Effector CD4-positive, alpha-beta T cell (primary cell): ENCODE results near the gene ZNF785.
A peak's percentile ranks its signal among the peaks of the same experiment; 100 is the strongest.
"Not testable (repeated sequence)": the region's sequence is repeated elsewhere in the genome, so short reads cannot be mapped to it uniquely, and the experiment has no call there.

Experiments used
- DNase-seq: peaks from one replicate; pipeline ENCODE4 v3.0.0-alpha.2; 2020

Gene ZNF785

GRCh38 chr16:30602616-30603277 is 17.2 kb upstream of the ZNF785 start:
- DNase-seq = no peak

DNA sequence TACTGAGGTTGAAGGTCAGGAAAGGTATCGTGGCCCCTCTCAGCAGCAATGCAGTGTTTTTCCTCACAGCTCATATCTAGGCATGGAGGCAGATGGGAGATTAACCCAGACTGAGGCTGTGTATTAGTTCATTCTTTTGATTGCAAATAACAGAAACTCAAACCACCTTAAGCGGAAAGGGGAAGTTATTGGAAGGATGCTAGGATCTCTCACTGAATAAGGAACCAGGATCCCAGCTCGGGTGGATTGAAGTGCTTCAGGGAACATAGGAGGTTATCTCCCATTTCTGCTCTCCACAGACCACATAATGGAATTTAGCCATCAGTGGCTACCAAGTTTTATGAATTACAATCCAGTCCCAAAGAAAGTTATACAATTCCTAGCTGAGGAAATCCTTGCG is 16.5 kb upstream of the ZNF785 start:
- no peak for DNase-seq

DNA sequence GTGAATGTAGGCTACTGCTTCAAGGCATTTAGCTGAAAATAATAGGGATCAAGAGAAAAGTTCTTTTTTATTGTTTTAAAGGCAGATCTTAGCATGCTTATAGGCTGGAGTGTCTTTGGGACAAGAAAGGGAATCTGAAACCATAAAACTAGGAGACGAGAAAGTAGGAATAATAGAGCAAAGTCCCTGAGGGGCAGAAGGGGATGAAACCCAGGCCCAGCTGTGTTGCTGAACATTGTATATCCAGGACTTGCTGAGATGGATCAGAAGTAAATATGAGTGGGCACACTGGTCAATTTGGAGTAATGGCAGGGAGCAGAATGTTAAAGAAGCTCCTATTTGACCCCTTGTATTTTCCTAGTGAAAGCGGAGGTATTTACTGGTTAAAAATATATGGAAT is 15.4 kb upstream of the ZNF785 start:
- DNase-seq = no peak

DNA sequence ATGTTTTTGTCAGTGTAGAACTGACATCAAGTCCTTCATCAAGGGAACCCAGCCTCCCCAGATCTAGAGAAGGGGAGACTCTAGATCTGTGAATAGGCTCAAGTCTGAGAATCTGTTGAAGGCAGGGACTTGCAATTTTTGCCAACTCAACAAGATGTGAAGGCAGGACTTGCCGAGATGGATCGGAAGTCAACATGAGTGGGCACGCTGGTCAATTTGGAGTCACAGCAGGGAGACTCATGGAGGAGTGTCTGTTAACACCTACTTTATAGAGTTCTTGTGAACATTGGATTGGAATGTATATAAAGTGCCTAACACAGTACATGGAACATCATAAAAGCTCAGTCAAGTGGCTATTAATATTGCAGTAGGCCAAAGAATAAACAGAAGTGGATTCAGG is 14.7 kb upstream of the ZNF785 start:
- no peak for DNase-seq

DNA sequence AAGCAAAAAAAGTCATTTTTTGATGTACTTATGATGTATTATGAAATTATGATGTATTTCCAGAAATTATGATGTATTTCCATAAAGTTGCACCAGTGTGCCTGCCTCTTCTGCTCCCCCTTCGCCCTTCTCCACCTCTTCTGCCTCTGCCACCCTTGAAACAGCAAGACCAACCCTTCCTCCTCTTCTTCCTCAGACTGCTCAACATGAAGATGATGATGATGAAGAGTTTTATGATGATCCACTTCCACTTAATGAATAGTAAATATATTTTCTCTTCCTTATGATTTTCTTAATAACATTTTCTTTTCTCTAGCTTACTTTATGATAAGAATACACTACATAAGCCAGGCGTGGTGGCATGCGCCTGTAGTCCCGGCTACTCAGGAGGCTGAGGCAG is 7.4 kb upstream of the ZNF785 start:
- no peak for DNase-seq

GRCh38 chr16:30590869-30591268 is 5.4 kb upstream of the ZNF785 start:
- DNase-seq = not testable (repeated sequence)

DNA sequence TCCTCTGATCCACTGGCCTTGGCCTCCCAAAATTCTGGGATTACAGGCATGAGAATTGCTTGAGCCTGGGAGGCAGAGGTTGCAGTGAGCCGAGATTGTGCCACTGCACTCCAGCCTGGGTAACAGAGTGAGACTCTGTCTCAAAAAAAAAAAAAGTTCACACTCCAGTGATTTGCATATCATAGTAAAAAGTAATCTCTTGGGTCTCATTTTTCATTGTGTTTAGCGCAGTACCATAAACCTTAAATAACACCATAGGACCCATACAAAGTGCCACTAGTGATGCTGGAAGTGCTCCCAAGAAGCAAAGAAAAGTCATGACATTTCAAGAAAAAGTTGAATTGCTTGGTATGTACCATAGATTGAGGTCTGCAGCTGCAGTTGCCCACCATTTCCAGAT is 4.1 kb upstream of the ZNF785 start:
- DNase-seq = not testable (repeated sequence)

- no peak for DNase-seq
Measured at GRCh38 chr16:30588651-30589050, 3.2 kb upstream of the ZNF785 start.

GRCh38 chr16:30585022-30585399 is 486 bp downstream of the ZNF785 start:
- no peak for DNase-seq

- DNase-seq = no peak
Measured at GRCh38 chr16:30582611-30583340, 2.7 kb downstream of the ZNF785 start.

DNA sequence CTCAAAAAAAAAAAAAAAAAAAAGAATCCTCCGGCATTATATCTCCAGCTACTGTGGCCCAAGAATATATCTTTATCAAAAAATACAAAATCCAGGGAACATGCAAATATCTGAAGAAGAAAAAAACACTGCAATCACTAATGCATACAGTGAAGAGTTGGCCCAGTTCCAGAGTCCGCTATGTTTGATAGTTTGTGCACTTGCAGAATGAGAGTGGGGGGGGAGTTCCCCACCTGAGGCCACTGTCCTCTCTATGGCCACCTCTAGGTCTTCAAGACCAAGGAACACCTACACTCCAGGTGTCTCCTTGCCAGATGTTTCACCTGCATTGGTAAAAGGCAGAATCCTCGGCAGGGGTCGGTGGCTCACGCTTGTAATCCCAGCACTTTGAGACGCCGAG is 4.0 kb downstream of the ZNF785 start:
- no peak for DNase-seq

- no peak for DNase-seq
Measured at GRCh38 chr16:30574678-30575077, 10.8 kb downstream of the ZNF785 start.

GRCh38 chr16:30571445-30572322 is 13.8 kb downstream of the ZNF785 start, which contains the start of gene ZNF688:
Gene ZNF688 (minus strand): TSS chr16:30571714. CDS start chr16:30571629, 85 bp downstream.
- DNase-seq = peak; percentile 95

DNA sequence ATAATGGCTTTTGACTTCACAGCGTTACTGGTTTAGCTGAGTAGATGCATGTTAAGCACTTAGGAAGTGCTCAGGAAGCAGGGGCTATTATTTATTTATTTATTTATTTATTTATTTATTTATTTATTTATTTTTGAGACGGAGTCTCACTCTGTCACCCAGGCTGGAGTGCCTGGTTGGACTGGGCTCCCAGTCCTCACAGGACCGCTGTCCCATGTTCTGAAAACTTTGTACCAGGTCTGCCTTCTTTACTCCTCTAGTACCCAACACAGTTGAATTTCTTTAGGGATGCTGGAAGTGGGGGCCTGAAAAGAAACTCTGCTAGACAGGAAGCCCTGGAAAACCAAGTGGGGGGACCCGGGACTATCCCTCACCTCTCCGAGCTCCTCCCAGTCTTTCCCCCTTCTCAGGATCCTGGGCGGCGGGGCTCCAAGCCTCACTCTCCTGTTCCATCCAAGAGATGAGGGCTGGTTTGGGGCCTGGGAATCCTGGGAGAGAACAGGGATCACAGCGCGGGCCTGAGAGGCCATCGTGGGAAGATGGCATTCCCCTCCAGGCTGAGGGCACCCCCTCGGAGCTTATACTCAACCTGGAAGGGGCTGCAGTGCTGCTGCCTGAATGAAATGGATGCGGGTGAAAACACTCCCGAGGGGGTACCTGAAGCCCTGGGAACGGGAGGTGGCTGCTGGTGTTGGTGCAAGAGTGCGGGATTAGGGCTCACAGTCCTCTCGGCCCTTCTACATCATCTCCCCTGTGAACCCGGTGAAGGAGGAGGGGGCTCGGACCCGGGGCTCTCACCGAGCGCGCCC is 14.7 kb downstream of the ZNF785 start:
- no peak for DNase-seq

GRCh38 chr16:30569746-30570635 is 15.5 kb downstream of the ZNF785 start:
- no peak for DNase-seq

- DNase-seq = no peak
Measured at GRCh38 chr16:30569281-30569680, 16.2 kb downstream of the ZNF785 start.

- DNase-seq = peak; percentile 34
Measured at GRCh38 chr16:30567991-30568638, 17.4 kb downstream of the ZNF785 start.

GRCh38 chr16:30567160-30567990 is 18.1 kb downstream of the ZNF785 start:
- peak; percentile 51 for DNase-seq

- no peak for DNase-seq
Measured at GRCh38 chr16:30566531-30566930, 19.0 kb downstream of the ZNF785 start.

DNA sequence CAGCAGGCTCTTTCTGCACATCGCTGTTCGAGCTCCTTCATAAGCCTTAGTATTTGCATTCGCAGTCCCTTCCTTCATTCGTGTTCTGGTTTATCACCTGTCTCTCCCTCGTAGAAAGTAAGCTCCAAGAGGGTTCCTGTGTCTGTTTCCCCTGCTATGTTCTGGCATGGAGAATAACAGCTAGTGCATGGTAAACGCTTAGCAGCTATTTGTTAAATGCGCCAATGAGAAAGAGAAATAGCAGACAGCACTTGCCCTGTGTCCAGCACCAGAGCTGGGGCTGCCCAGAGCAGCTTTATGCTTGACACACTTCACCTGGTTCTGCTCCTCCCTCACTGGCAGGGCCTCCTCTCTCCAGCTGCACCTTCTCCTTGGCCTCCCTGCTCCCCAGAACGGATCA is 19.5 kb downstream of the ZNF785 start:
- no peak for DNase-seq
